ENCODE results near the gene LHX4. TPM values are rescaled to one million over a fixed set of nuclear protein-coding genes. Genes with fewer than 3 reads are reported as not detected.

Gene LHX4
- total RNA-seq, 3 donors from 2014 or later = not detected

- no peak for TF ChIP-seq CTCF (IDR thresholded peaks at IDR 0.05)
- no peak for TF ChIP-seq POLR2A (IDR thresholded peaks at IDR 0.05)
- Histone ChIP-seq H3K4me3 (no peak overlapping the region), H3K9me3 (no peaks in the 10 kb centered on the region), H3K27ac (no peak overlapping the region), H3K27me3 (no peaks in the 10 kb centered on the region), H3K4me1 (no peaks in the 10 kb centered on the region), H3K36me3 (no peaks in the 10 kb centered on the region)
- intact Hi-C loops (cut with DNase I; ENCODE audit: low total_unique reads) = no loop called here
- no peak for DNase-seq (ENCODE audit: low spot score in 2 of 2)
Observed at GRCh38 chr1:180310095-180310494, 80.0 kb downstream of the LHX4 start.

GRCh38 chr1:180311011-180311730, 81.1 kb downstream of the LHX4 start:
- no peaks in the 10 kb centered on the region for H3K27me3 ChIP-seq
- H3K27ac ChIP-seq = no peak overlapping the region
- intact Hi-C loops (cut with DNase I; ENCODE audit: low total_unique reads) = no loop called here
- H3K9me3 ChIP-seq = no peaks in the 10 kb centered on the region
- DNase-seq (ENCODE audit: low spot score in 2 of 2) = no peak
- no peaks in the 10 kb centered on the region for H3K4me1 ChIP-seq
- no peak overlapping the region for H3K4me3 ChIP-seq
- TF ChIP-seq POLR2A (IDR thresholded peaks at IDR 0.05) = no peak
- no peak for TF ChIP-seq CTCF (IDR thresholded peaks at IDR 0.05)
- no peak for TF ChIP-seq POLR2AphosphoS5 (IDR thresholded peaks at IDR 0.05)
- H3K36me3 ChIP-seq = no peaks in the 10 kb centered on the region

GRCh38 chr1:180312926-180313325, 82.9 kb downstream of the LHX4 start:
- Histone ChIP-seq H3K27ac (no peak overlapping the region), H3K9me3 (no peaks in the 10 kb centered on the region), H3K4me3 (no peak overlapping the region), H3K27me3 (no peaks in the 10 kb centered on the region), H3K4me1 (no peaks in the 10 kb centered on the region), H3K36me3 (no peaks in the 10 kb centered on the region)
- DNase-seq (ENCODE audit: low spot score in 2 of 2) = no peak
- no peak for TF ChIP-seq POLR2A (IDR thresholded peaks at IDR 0.05)
- no peak for TF ChIP-seq POLR2AphosphoS5 (IDR thresholded peaks at IDR 0.05)
- no peak for TF ChIP-seq CTCF (IDR thresholded peaks at IDR 0.05)
- intact Hi-C loops (cut with DNase I; ENCODE audit: low total_unique reads) = no loop called here

GRCh38 chr1:180327089-180327488, 97.0 kb downstream of the LHX4 start:
- TF ChIP-seq POLR2AphosphoS5 (IDR thresholded peaks at IDR 0.05) (no peak), POLR2A (IDR thresholded peaks at IDR 0.05) (no peak), CTCF (IDR thresholded peaks at IDR 0.05) (no peak)
- H3K36me3 ChIP-seq = no peaks in the 10 kb centered on the region
- no peak overlapping the region for H3K27ac ChIP-seq
- no peak for DNase-seq (ENCODE audit: low spot score in 2 of 2)
- no peak overlapping the region for H3K4me3 ChIP-seq
- intact Hi-C loops (cut with DNase I; ENCODE audit: low total_unique reads) = no loop called here
- no peaks in the 10 kb centered on the region for H3K9me3 ChIP-seq
- H3K27me3 ChIP-seq = no peaks in the 10 kb centered on the region
- H3K4me1 ChIP-seq = no peaks in the 10 kb centered on the region

Other genes with a start within 250 kb of the LHX4 start
- gene QSOX1, start 75.4 kb upstream of the LHX4 start, total RNA-seq = 10 to 100 TPM; 43.3 to 85.5 (median 67.5) TPM

Data from breast epithelium (tissue), 4 donors.